Uterus (tissue), 2 donors: ENCODE data around the gene KMT5B.

Experiments
- CTCF ChIP-seq, 4 experiments: fragments of 200-600 bp in 2 of 4; fragments of 450-650 bp in 2 of 4; sonication (generic) in 2 of 4; IDR thresholded peaks; one replicate each; pipeline ENCODE4 v1.5.1; 2016 to 2019; ENCODE audit warnings: antibody characterized with exemption in 4 of 4, mild to moderate bottlenecking in 2 of 4, moderate library complexity in 1 of 4
- POLR2A ChIP-seq, 2 donors: fragments of 450-650 bp; IDR thresholded peaks; one replicate each; pipeline ENCODE4 v1.6.1; 2016; ENCODE audit warnings: antibody characterized with exemption in 2 of 2, mild to moderate bottlenecking in 1 of 2, moderate library complexity in 1 of 2

- TF ChIP-seq CTCF (IDR thresholded peaks at IDR 0.05): no peak
- TF ChIP-seq POLR2A (IDR thresholded peaks at IDR 0.05): no peak
These were observed 77.9 kb downstream of the KMT5B start for GRCh38 chr11:68135161-68135560.
